BLaER1 treated with 17β-estradiol and CSF1 and Interleukin-3, amounts not matched to agents 10 nM and 100 nM (cell line): ENCODE results near the gene ZMIZ1.

Experiments
- H3K27ac ChIP-seq, 11 experiments: shearing (Covaris generic); formaldehyde crosslinking; 2 replicates each; pipeline ENCODE4 v1.8.1; 2022
- H3K27me3 ChIP-seq, 11 experiments: shearing (Covaris generic); formaldehyde crosslinking; 2 replicates each; pipeline ENCODE4 v1.8.1; 2022
- H3K36me3 ChIP-seq, 11 experiments: shearing (Covaris generic); formaldehyde crosslinking; 2 replicates each; pipeline ENCODE4 v1.8.1; 2022
- H3K4me1 ChIP-seq, 10 experiments: shearing (Covaris generic); formaldehyde crosslinking; 2 replicates each; pipeline ENCODE4 v1.8.1; 2022
- H3K4me2 ChIP-seq, 11 experiments: shearing (Covaris generic); formaldehyde crosslinking; 2 replicates each; pipeline ENCODE4 v1.8.1; 2022
- H3K4me3 ChIP-seq, 10 experiments: shearing (Covaris generic); formaldehyde crosslinking; 2 replicates each; pipeline ENCODE4 v1.8.1; 2022
- H3K9ac ChIP-seq, 11 experiments: shearing (Covaris generic); formaldehyde crosslinking; 2 replicates each; pipeline ENCODE4 v1.8.1; 2022
- H3K9me3 ChIP-seq, 11 experiments: shearing (Covaris generic); formaldehyde crosslinking; replicated peaks in 1 of 11; 2 replicates each; pipeline ENCODE4 v1.8.1; 2022
- H4K20me1 ChIP-seq, 11 experiments: shearing (Covaris generic); formaldehyde crosslinking; 2 replicates each; pipeline ENCODE4 v1.8.1; 2022
- Cebpa-rat ChIP-seq, 11 experiments: shearing (Covaris generic); IDR thresholded peaks; 2 replicates each; pipeline ENCODE4 v1.8.1; 2022

ZMIZ1 gene

DNA sequence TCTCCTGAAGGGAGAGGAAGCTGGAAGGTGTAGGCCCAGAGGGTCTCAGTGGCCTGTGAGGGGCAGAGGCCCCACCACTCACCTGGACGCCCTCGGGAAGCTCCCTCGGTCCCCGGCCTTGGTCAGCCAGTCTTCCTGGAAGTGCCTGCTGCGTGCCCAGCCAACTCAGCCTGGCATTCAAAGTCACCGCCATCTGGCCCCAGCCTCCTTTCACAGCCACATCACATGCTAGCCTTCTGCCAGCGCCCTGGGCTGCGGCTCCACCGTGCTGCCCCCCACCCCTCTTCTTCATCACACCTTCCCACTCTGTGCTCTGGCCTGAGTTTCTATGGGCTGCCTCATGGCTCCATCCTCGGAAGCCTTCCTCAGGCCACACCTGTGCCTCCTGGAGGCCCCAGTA lies 98.0 kb downstream of the ZMIZ1 start:
- no peak overlapping the region for H3K4me3 ChIP-seq
- no peaks in the 10 kb centered on the region for H3K27me3 ChIP-seq
- H3K4me1 ChIP-seq, result peaks cover 37 to 94% (median 84%) of the 10 kb centered on the region in 10 experiments
- TF ChIP-seq Cebpa-rat (IDR thresholded peaks at IDR 0.05), result no peak
- peak overlapping the region in 10 of 11 experiments; percentile 25 to 93 (median 75); a peak in 17 of 22 replicates for H3K4me2 ChIP-seq
- H4K20me1 ChIP-seq, result peaks cover 87 to 100% (median 100%) of the 10 kb centered on the region in 11 experiments
- H3K27ac ChIP-seq, result no peak overlapping the region
- no peaks in the 10 kb centered on the region for H3K9me3 ChIP-seq
- H3K9ac ChIP-seq, result no peak overlapping the region; a peak in 1 of 22 replicates
- H3K36me3 ChIP-seq, result peaks cover 47 to 99% (median 72%) of the 10 kb centered on the region in 11 experiments

DNA sequence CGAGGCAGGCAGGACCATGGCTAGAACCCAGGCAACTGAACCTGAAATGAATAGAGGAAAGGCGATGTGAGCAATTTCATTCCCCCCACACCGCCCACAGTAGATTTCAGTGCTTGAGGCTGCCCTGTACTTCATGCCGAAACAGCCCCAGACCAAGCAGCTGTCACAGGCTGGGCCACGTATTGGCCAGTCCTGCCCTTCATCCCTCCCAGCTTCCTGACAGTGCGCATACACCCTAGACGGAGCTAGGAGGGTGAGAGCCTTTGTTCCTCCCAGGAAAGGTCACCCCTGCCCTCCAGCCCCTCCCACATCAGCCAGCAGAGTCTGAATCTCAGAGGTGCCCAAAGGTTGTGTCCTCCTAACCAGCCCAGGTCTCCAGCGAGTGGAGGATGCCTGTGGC lies 98.8 kb downstream of the ZMIZ1 start:
- no peaks in the 10 kb centered on the region for H3K9me3 ChIP-seq
- TF ChIP-seq Cebpa-rat (IDR thresholded peaks at IDR 0.05), result no peak
- peaks cover 82 to 100% (median 100%) of the 10 kb centered on the region in 11 experiments for H4K20me1 ChIP-seq
- H3K4me3 ChIP-seq, result peak overlapping the region in 1 of 10 experiments; percentile 8; a peak in 1 of 20 replicates
- H3K4me2 ChIP-seq, result peak overlapping the region in 9 of 11 experiments; percentile 32 to 93 (median 76); a peak in 18 of 22 replicates
- peak overlapping the region in 1 of 11 experiments; percentile 29; a peak in 1 of 22 replicates for H3K27ac ChIP-seq
- H3K36me3 ChIP-seq, result peaks cover 40 to 99% (median 70%) of the 10 kb centered on the region in 11 experiments
- peaks cover 29 to 92% (median 76%) of the 10 kb centered on the region in 10 experiments for H3K4me1 ChIP-seq
- H3K27me3 ChIP-seq, result no peaks in the 10 kb centered on the region
- H3K9ac ChIP-seq, result peak overlapping the region in 4 of 11 experiments; percentile 22 to 58 (median 36); a peak in 5 of 22 replicates

DNA sequence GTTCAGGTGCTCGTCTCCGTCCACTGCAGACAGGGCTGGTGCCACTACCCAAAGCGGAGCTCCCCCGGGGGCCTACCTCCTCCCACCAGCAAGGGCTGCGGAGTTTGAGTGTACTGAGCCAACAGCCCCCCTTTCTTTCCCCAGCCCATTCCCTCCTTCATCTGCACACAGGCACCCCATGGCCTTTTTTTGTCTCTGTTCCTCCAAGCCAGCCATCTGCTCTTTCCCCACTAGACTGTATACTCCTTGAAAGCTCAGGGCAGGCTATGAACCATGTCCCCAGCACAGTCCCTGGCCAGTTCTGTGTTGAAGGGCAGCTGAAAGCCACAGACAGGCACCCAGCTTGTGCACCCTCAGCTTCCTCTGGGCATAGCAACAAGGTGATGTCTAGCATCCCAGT lies 99.4 kb downstream of the ZMIZ1 start:
- H3K27me3 ChIP-seq, result no peaks in the 10 kb centered on the region
- peak overlapping the region in 3 of 11 experiments; percentile 15 to 31 (median 29); a peak in 4 of 22 replicates for H3K27ac ChIP-seq
- H3K36me3 ChIP-seq, result peaks cover 36 to 98% (median 63%) of the 10 kb centered on the region in 11 experiments
- H3K9ac ChIP-seq, result peak overlapping the region in 4 of 11 experiments; percentile 26 to 58 (median 47); a peak in 8 of 22 replicates
- peaks cover 81 to 100% (median 99%) of the 10 kb centered on the region in 11 experiments for H4K20me1 ChIP-seq
- H3K4me2 ChIP-seq, result peak overlapping the region in 9 of 11 experiments; percentile 32 to 93 (median 76); a peak in 18 of 22 replicates
- TF ChIP-seq Cebpa-rat (IDR thresholded peaks at IDR 0.05), result no peak
- H3K4me3 ChIP-seq, result no peak overlapping the region
- H3K4me1 ChIP-seq, result peaks cover 22 to 85% (median 69%) of the 10 kb centered on the region in 10 experiments
- no peaks in the 10 kb centered on the region for H3K9me3 ChIP-seq

DNA sequence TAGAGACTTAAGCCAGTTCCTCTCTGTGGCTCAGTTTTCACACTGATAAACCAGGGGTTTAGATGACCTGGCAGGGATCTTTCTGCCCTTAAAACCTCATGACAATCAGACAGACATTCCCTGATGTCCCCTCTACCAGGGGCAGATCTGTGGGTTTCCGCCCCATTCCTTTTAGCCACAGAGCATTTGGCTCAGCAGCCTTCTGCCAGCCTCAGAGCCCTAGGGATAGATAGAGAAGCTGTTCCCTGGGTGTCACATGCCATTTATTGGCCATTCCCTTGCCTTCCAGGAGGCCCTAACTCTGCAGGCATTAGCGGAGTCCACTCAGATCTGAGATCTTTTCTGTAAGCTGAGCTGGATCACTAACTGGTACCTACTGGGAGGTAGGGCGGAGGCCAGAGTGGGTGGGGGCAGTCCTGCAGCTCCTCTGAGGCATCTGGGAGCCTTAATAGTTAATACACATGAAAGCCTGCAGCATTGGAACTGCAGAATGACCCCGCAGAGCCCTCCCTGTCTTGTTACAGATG lies 101.5 kb downstream of the ZMIZ1 start:
- Histone ChIP-seq H3K27me3 (no peaks in the 10 kb centered on the region), H3K9ac (peak overlapping the region in 2 of 11 experiments; percentile 3 to 26; a peak in 2 of 22 replicates), H3K4me2 (peak overlapping the region in 6 of 11 experiments; percentile 62 to 93 (median 83); a peak in 10 of 22 replicates), H3K9me3 (no peaks in the 10 kb centered on the region), H3K27ac (no peak overlapping the region), H4K20me1 (peaks cover 79 to 100% (median 97%) of the 10 kb centered on the region in 11 experiments), H3K36me3 (peaks cover 32 to 94% (median 66%) of the 10 kb centered on the region in 11 experiments), H3K4me3 (no peak overlapping the region), H3K4me1 (peaks cover 23 to 81% (median 67%) of the 10 kb centered on the region in 10 experiments)
- no peak for TF ChIP-seq Cebpa-rat (IDR thresholded peaks at IDR 0.05)

DNA sequence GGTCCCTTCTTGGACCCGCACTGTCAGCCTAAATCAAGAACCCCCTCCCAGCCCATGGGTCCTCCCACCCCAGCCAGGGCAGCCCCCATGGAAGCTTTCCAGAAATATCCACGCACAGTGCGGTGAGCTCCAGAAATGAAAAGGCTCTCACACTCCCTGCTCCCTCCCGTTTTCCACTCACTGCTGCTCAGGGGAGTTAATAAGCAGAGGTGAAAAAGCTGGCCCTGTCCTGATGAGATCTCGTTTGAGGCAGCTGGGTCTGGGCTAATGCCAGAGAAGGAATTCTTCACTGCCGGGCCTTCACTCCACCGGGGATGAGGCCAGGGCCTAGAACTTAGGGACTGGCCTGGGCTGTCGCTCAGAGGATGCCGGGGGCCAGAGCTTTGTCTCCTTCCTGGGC lies 102.2 kb downstream of the ZMIZ1 start:
- Histone ChIP-seq H3K4me1 (peaks cover 30 to 81% (median 67%) of the 10 kb centered on the region in 10 experiments), H3K9me3 (no peaks in the 10 kb centered on the region), H3K9ac (no peak overlapping the region), H3K27me3 (no peaks in the 10 kb centered on the region), H3K27ac (no peak overlapping the region), H3K36me3 (peaks cover 32 to 87% (median 61%) of the 10 kb centered on the region in 11 experiments), H3K4me2 (0 out of 22 replicates have a peak overlapping the region, but pooled peaks of 1 of the 11 experiments have one; percentile 81), H3K4me3 (no peak overlapping the region), H4K20me1 (peaks cover 79 to 100% (median 97%) of the 10 kb centered on the region in 11 experiments)
- no peak for TF ChIP-seq Cebpa-rat (IDR thresholded peaks at IDR 0.05)

DNA sequence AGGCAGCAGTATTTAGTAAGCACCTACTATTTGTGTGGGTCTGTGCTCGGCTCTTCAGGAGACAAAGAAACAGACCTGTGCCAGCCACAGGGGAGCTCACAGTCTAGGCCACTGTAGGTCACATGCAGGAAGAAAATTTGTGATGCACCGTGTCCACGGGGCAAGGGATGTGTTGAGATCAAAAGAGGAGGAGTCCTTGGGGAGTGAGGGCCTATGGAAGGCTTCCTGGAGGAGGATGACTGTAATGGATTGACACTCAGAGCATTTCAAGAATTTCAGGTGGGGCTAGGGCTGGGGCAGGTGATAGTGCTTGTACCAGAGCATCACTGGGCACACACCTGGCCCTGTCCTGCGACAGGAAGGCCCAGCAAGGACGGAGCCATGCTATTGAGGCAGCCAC lies 102.7 kb downstream of the ZMIZ1 start:
- Histone ChIP-seq H3K9ac (no peak overlapping the region), H3K36me3 (peaks cover 27 to 82% (median 56%) of the 10 kb centered on the region in 11 experiments), H4K20me1 (peaks cover 79 to 100% (median 97%) of the 10 kb centered on the region in 11 experiments), H3K9me3 (no peaks in the 10 kb centered on the region), H3K27ac (no peak overlapping the region), H3K27me3 (no peaks in the 10 kb centered on the region), H3K4me1 (peaks cover 35 to 81% (median 67%) of the 10 kb centered on the region in 10 experiments), H3K4me3 (no peak overlapping the region), H3K4me2 (no peak overlapping the region)
- TF ChIP-seq Cebpa-rat (IDR thresholded peaks at IDR 0.05), result no peak

DNA sequence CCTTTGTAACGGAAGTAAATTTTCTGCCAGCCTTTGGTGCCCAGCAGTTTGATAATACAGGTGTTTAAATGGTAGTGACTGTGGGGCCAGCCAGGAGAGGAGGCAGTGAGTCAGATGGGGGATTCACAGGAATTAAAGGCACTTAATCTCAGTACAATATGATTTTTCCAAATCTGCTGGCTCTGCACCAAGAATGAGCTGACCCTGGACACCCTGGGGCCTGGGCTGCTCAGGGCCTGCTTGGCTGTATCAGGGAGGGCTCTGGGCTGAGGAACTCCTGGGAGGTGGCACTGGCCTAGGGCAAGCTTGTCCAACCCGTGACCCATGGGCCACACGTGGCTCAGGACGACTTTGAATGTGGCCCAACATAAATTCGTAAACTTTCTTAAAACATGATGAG lies 104.1 kb downstream of the ZMIZ1 start:
- Histone ChIP-seq H3K9ac (no peak overlapping the region), H3K27me3 (no peaks in the 10 kb centered on the region), H3K4me1 (peaks cover 42 to 81% (median 67%) of the 10 kb centered on the region in 10 experiments), H3K27ac (no peak overlapping the region), H3K4me3 (no peak overlapping the region), H3K4me2 (no peak overlapping the region), H3K9me3 (no peaks in the 10 kb centered on the region), H3K36me3 (peaks cover 18 to 68% (median 46%) of the 10 kb centered on the region in 11 experiments; a peak in 19 of 22 replicates), H4K20me1 (peaks cover 79 to 100% (median 97%) of the 10 kb centered on the region in 11 experiments)
- no peak for TF ChIP-seq Cebpa-rat (IDR thresholded peaks at IDR 0.05)

DNA sequence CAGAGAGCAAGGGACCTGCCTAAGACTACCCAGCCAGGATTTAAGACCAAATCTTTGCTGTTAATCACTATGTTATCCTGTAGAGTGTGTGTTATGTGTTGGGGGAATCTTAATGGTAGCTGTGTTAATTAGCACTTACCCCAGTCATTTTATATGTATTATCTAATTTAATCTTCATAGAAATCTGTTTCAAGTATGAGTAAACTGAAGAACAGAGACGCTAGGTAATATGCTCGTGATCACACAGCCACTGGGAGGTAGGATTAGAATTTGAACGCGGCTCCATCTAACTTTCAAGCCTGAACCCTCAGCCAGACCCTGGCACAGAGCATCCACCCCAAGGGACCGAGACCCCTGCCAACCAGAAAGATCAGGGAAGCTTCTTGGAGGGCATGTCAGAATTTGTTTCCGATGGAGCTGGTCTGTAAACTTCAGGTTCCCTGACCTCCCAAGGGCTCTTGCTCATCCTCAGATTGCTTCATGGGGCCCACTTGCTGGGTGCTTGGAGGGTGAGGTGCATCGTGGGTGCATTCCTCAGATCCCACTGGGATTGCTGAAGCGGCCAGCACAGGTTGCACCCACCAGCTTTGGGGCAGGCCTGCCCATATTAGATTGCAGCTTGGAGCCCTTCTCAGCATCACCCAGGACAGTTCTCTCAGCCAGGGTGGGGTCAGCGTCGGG lies 105.0 kb downstream of the ZMIZ1 start:
- TF ChIP-seq Cebpa-rat (IDR thresholded peaks at IDR 0.05), result no peak
- Histone ChIP-seq H3K27me3 (no peaks in the 10 kb centered on the region), H3K9ac (peak overlapping the region in 1 of 11 experiments; percentile 24; a peak in 2 of 22 replicates), H4K20me1 (peaks cover 79 to 100% (median 97%) of the 10 kb centered on the region in 11 experiments), H3K4me2 (peak overlapping the region; percentile 88 to 100 (median 98); a peak in 19 of 22 replicates), H3K36me3 (peaks cover 18 to 60% (median 46%) of the 10 kb centered on the region in 11 experiments; a peak in 19 of 22 replicates), H3K4me1 (peaks cover 50 to 81% (median 67%) of the 10 kb centered on the region in 10 experiments), H3K4me3 (no peak overlapping the region), H3K9me3 (no peaks in the 10 kb centered on the region), H3K27ac (no peak overlapping the region)
